Spleen (tissue), 7 donors: ENCODE measurements around the gene FKRP.

Experiments used
- CTCF ChIP-seq, 11 experiments: fragments of 200-600 bp in 7 of 11; fragments of 450-650 bp in 4 of 11; sonication (generic) in 4 of 11; IDR thresholded peaks in 8 of 11; conservative IDR thresholded peaks in 3 of 11; 1 replicate in 7 of 11; 2 replicates in 4 of 11; pipeline versions ENCODE4 v1.4.0 to v1.8.0; 2016 to 2021; ENCODE audit warnings: antibody characterized with exemption in 11 of 11, inconsistent platforms in 4 of 11, mild to moderate bottlenecking in 1 of 11
- POLR2A ChIP-seq, 3 donors: fragments of 450-650 bp; IDR thresholded peaks; one replicate each; pipeline ENCODE4 v1.5.1; 2017; ENCODE audit warnings: antibody characterized with exemption in 3 of 3, mild to moderate bottlenecking in 1 of 3
- POLR2AphosphoS5 ChIP-seq, 3 donors: sonication (generic); formaldehyde crosslinking; IDR thresholded peaks; one replicate each; pipeline ENCODE4 v1.5.1; 2017; ENCODE audit warnings: antibody characterized with exemption in 3 of 3
- donor health status: DM: no; HTN: no; CAD: no; lungs with moderate emphysema.
- donor health status: DM: no; HTN: no; CAD: no.
- donor health status: DM: no; HTN: no; CAD: no.

DNA sequence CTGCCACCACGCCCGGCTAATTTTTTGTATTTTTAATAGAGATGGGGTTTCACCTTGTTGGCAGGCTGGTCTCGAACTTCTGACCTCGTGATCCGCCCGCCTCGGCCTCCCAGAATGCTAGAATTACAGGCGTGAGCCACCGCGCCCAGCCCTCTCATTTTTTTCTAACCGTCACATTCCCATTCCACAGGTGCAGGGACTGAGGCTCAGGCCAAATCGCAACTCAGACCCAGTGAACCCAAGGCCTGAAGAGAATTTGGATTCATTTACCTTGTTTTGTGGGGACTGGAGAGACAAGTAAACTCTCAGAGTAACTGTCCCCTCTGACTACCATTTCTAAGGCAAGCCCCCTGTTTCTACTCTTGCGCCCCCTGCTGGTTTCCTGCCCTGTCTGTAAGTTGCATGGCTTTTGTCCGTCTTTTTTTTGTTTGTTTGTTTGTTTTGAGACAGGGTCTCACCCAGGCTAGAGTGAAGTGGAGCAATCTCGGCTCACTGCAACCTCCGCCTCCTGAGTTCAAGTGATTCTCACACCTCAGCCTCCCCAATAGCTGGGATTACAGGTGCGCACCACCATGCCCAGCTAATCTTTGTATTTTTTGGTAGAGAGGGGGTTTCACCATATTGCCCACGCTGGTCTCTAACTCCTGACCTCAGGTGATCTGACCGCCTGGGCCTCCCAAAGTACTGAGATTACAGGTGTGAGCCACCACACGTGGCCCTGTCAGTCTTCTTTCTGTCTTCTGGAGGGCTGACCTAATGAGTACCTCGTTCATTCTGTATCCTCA, 2.7 kb downstream of the FKRP start:
- TF ChIP-seq CTCF (IDR thresholded peaks at IDR 0.05 in 8 of 11, conservative IDR thresholded peaks at IDR 0.05 in 3 of 11), result peak; percentile 56 to 86 (median 77)
- TF ChIP-seq POLR2A (IDR thresholded peaks at IDR 0.05), result no peak
- no peak for TF ChIP-seq POLR2AphosphoS5 (IDR thresholded peaks at IDR 0.05)
